SU-DHL-6 (cell line): ENCODE data around the gene RBL1.

Experiments
- EZH2phosphoT487 ChIP-seq: fragments of 200-600 bp; sonication (generic), shearing (Covaris generic); conservative IDR thresholded peaks from 2 replicates; pipeline ENCODE4 v1.6.1; 2018; ENCODE audit warnings: mild to moderate bottlenecking, antibody characterized with exemption, low read length, moderate library complexity, mixed read lengths
- TF ChIP-seq, protein P1 (sequence below): fragments of 200-600 bp; sonication (generic); IDR thresholded peaks from one replicate; pipeline ENCODE4 v1.5.1; 2017; ENCODE audit warnings: antibody characterized with exemption, mild to moderate bottlenecking, low read length, moderate library complexity; ENCODE audit not compliant: insufficient read depth, poor library complexity, severe bottlenecking

DNA sequence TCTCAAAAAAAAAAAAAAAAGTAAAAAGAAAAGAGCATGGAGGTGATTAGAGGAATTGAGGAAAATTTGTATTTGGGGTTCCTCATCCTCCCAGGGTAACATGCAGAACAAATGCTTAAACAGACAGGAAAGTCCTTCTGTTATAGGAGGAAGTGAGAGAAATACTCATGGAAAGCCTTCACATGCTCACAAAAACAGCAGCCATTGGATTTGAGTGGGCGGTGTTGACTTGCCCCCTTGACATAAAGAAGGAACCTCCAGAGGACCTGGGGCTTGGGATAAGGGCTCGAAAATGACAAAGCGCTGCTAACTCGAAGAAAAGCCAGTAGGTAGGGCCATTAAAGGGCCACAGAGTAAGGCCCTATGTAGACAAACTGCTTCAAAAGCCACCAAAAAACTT lies 126.7 kb downstream of the RBL1 start:
- TF ChIP-seq, protein P1, sequence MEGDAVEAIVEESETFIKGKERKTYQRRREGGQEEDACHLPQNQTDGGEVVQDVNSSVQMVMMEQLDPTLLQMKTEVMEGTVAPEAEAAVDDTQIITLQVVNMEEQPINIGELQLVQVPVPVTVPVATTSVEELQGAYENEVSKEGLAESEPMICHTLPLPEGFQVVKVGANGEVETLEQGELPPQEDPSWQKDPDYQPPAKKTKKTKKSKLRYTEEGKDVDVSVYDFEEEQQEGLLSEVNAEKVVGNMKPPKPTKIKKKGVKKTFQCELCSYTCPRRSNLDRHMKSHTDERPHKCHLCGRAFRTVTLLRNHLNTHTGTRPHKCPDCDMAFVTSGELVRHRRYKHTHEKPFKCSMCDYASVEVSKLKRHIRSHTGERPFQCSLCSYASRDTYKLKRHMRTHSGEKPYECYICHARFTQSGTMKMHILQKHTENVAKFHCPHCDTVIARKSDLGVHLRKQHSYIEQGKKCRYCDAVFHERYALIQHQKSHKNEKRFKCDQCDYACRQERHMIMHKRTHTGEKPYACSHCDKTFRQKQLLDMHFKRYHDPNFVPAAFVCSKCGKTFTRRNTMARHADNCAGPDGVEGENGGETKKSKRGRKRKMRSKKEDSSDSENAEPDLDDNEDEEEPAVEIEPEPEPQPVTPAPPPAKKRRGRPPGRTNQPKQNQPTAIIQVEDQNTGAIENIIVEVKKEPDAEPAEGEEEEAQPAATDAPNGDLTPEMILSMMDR = no peak
- TF ChIP-seq EZH2phosphoT487 = no peak
